GM23248 (cell line): Measurements from ENCODE around the gene LDLRAD4.

ENCODE experiments used
- EZH2 ChIP-seq: fragments of 200-600 bp; sonication (generic); IDR thresholded peaks from 2 replicates; pipeline ENCODE4 v1.6.1; 2018; ENCODE audit warnings: antibody characterized with exemption, mild to moderate bottlenecking; ENCODE audit not compliant: insufficient read depth, poor library complexity, severe bottlenecking
- EZH2phosphoT487 ChIP-seq: fragments of 200-600 bp; sonication (generic); IDR thresholded peaks from 2 replicates; pipeline ENCODE4 v1.6.1; 2018; ENCODE audit warnings: antibody characterized with exemption, moderate library complexity, mild to moderate bottlenecking, low read depth; ENCODE audit not compliant: insufficient read depth

DNA sequence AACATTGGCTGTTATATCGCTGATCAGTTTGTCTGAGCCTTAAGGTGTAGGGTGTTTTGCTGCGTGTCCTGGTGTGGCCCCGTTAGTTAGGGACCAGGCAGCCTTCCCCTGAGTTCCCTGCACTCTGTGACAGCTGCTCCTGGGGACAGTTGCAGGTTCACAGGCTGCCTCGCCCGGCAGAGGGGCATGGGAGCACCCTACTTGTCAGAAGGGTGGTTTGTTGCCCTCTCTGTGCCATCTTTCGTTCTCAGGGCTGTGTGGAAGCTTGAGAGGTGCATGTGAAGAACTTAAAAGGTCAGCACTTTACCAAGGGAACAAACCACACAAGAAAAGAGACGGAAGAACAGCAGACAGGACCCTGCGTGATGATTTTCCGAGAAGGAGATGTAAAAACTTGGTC, 159.6 kb downstream of the LDLRAD4 start:
- TF ChIP-seq EZH2 (no peak), EZH2phosphoT487 (no peak)
